AG04450 (cell line): Measurements from ENCODE around the gene GCNT2. TPM values are rescaled to one million over a fixed set of nuclear protein-coding genes. Genes with fewer than 3 reads are reported as not detected.
A peak's percentile ranks its signal among the peaks of the same experiment; 100 is the strongest.

Source experiments
- CTCF ChIA-PET: fragments of 300-600, 350-600 bp; formaldehyde crosslinking; extraction: SDS; loops from one replicate; lab custom pipeline; 2022; ENCODE audit warnings: antibody characterized with exemption, inconsistent platforms; lab: Charles Lee
- POLR2A ChIA-PET: fragments of 350-600 bp; formaldehyde crosslinking; extraction: SDS; loops from one replicate; lab custom pipeline; 2021; ENCODE audit warnings: antibody characterized with exemption, inconsistent platforms; lab: Yijun Ruan, JAX
- DNase-seq: peaks from one replicate; pipeline ENCODE4 v3.0.0-alpha.2; 2011; ENCODE audit warnings: low read depth, low spot score
- H3K27ac ChIP-seq: one replicate; pipeline ENCODE4 v1.5.1; 2012; ENCODE audit warnings: low read depth, low read length, control low read depth
- H3K27me3 ChIP-seq: one replicate; pipeline ENCODE4 v1.6.0; 2012; ENCODE audit warnings: low read length; ENCODE audit not compliant: control insufficient read depth, insufficient read depth
- H3K4me3 ChIP-seq: 2 replicates; pipeline ENCODE4 v1.5.1; 2011; ENCODE audit warnings: mild to moderate bottlenecking, low read depth, low read length, control low read depth
- H3K9me3 ChIP-seq: 2 replicates; pipeline ENCODE4 v1.5.1; 2012; ENCODE audit warnings: low read length; ENCODE audit not compliant: control insufficient read depth, insufficient read depth
- CTCF ChIP-seq: IDR thresholded peaks from 2 replicates; pipeline ENCODE4 v1.5.1; 2011; ENCODE audit warnings: low read depth, low read length, control low read depth, inconsistent platforms
- polyA plus RNA-seq: library from polyadenylated mRNA; depleted of rRNA; stranded (reverse); fragments of >200 nt; gene quantifications from 2 replicates; pipeline ENCODE4 v1.2.3, GENCODE V29; 2011

Gene GCNT2
- polyA plus RNA-seq, 1 experiment: 2.5 TPM

- ChIA-PET POLR2A (no interaction called here), CTCF (no interaction called here)
- DNase-seq: no peak
- H3K9me3 ChIP-seq: no peaks in the 10 kb centered on the region
- H3K27ac ChIP-seq: no peak overlapping the region
- no peak overlapping the region for H3K4me3 ChIP-seq
- no peaks in the 10 kb centered on the region for H3K27me3 ChIP-seq
- TF ChIP-seq CTCF: no peak
Observed at GRCh38 chr6:10603219-10603618, 82.1 kb downstream of the GCNT2 start.

GRCh38 chr6:10609038-10609437 lies 87.9 kb downstream of the GCNT2 start:
- Histone ChIP-seq H3K27me3 (no peaks in the 10 kb centered on the region), H3K4me3 (no peak overlapping the region), H3K9me3 (peaks cover 4% of the 10 kb centered on the region; the same call in 1 of the 2 replicates), H3K27ac (no peak overlapping the region)
- no peak for TF ChIP-seq CTCF
- ChIA-PET POLR2A (no interaction called here), CTCF (no interaction called here)
- no peak for DNase-seq

GRCh38 chr6:10610289-10610688 lies 89.1 kb downstream of the GCNT2 start:
- Histone ChIP-seq H3K27me3 (no peaks in the 10 kb centered on the region), H3K4me3 (no peak overlapping the region), H3K9me3 (peaks cover 4% of the 10 kb centered on the region; the same call in 1 of the 2 replicates), H3K27ac (no peak overlapping the region)
- ChIA-PET CTCF (interaction anchor here (0.6 kb wide), 1 partner anchor 16 kb away, joined by 3 read pairs; no protein-coding TSS in a partner anchor), POLR2A (interaction anchor here (0.9 to 1.5 kb wide), 2 partner anchors 16 to 24 kb away, joined by 3 to 7 read pairs; no protein-coding TSS in a partner anchor)
- TF ChIP-seq CTCF: no peak
- peak; percentile 65 for DNase-seq

GRCh38 chr6:10612161-10612560 lies 91.0 kb downstream of the GCNT2 start:
- Histone ChIP-seq H3K27ac (no peak overlapping the region), H3K9me3 (peaks cover 8% of the 10 kb centered on the region), H3K27me3 (no peaks in the 10 kb centered on the region), H3K4me3 (no peak overlapping the region)
- CTCF ChIA-PET: no interaction called here
- DNase-seq: no peak
- POLR2A ChIA-PET: no interaction called here
- TF ChIP-seq CTCF: no peak

- peaks cover 11% of the 10 kb centered on the region for H3K9me3 ChIP-seq
- CTCF ChIA-PET: no interaction called here
- H3K27me3 ChIP-seq: no peaks in the 10 kb centered on the region
- TF ChIP-seq CTCF: no peak
- H3K27ac ChIP-seq: no peak overlapping the region
- POLR2A ChIA-PET: interaction anchor here (1.2 kb wide), 1 partner anchor 82 kb away, joined by 3 read pairs; the partner anchor contains the start of genes C6orf52 and PAK1IP1
- DNase-seq: peak; percentile 30
- H3K4me3 ChIP-seq: no peak overlapping the region
Observed at GRCh38 chr6:10613077-10613476, 91.9 kb downstream of the GCNT2 start.
